AG09309 (cell line): ENCODE measurements around the gene HIBADH.

ENCODE experiments used
- DNase-seq: peaks from one replicate; pipeline ENCODE4 v3.0.0-alpha.2; 2010; ENCODE audit warnings: low read depth
- H3K4me3 ChIP-seq: 2 replicates; pipeline ENCODE4 v1.5.1; 2011; ENCODE audit warnings: mild to moderate bottlenecking, low read depth, low read length, moderate library complexity; ENCODE audit not compliant: control insufficient read depth
- TF ChIP-seq, protein P1 (sequence below): IDR thresholded peaks from 2 replicates; pipeline ENCODE4 v1.5.1; 2011; ENCODE audit warnings: mild to moderate bottlenecking, low read depth, low read length, inconsistent platforms; ENCODE audit not compliant: insufficient read depth, control insufficient read depth; ENCODE audit errors: missing control alignments

HIBADH gene

DNA sequence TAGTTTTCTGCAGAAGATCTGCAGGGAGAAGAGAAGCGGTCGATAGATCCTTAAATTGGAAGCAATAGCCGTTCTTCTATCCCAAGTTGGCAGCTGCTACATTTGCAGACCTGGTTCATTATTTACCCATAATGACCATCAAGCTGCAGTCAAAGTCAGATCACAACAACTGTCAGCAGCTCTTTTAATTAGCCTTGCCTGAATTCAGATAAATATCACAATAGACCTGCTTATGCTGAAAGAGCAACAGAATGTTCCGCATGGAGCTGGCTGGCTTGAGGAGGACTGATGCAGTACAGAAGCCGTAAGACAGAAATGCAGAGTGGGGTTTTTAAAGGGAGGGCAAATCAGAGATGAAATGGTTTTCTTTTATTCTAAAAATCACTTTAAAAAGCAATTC, 109.4 kb downstream of the HIBADH start:
- TF ChIP-seq, protein P1, sequence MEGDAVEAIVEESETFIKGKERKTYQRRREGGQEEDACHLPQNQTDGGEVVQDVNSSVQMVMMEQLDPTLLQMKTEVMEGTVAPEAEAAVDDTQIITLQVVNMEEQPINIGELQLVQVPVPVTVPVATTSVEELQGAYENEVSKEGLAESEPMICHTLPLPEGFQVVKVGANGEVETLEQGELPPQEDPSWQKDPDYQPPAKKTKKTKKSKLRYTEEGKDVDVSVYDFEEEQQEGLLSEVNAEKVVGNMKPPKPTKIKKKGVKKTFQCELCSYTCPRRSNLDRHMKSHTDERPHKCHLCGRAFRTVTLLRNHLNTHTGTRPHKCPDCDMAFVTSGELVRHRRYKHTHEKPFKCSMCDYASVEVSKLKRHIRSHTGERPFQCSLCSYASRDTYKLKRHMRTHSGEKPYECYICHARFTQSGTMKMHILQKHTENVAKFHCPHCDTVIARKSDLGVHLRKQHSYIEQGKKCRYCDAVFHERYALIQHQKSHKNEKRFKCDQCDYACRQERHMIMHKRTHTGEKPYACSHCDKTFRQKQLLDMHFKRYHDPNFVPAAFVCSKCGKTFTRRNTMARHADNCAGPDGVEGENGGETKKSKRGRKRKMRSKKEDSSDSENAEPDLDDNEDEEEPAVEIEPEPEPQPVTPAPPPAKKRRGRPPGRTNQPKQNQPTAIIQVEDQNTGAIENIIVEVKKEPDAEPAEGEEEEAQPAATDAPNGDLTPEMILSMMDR: no peak
- no peak for DNase-seq
- no peak overlapping the region for H3K4me3 ChIP-seq

DNA sequence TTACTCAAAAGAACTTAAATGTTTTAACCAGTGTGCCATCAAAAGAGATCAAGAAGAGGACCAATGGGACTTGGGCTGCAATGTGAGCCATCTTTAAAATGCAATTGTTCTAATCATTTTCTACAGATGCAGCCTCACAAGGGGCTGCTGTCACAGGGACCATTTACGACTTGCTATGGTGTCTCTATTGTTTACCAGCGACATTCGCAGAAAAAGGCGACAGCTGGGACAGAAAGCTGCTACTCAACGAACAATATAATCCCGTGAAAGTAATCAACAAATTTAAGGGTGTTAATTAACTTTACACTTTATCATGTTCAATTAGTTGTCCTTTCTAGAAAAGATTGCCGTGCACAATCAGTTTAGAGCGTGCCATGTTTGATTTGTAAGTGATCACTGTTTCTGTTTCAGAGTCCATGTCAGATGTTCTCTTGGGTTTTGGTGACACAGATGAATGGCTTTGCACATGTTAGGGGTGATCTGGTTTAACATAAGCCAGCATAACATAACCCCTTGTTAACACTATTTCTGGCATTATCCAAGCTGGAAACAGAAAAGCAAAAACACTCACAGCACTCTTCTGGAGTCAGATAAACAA, 110.8 kb downstream of the HIBADH start:
- H3K4me3 ChIP-seq: no peak overlapping the region
- TF ChIP-seq, protein P1: no peak
- DNase-seq: no peak

DNA sequence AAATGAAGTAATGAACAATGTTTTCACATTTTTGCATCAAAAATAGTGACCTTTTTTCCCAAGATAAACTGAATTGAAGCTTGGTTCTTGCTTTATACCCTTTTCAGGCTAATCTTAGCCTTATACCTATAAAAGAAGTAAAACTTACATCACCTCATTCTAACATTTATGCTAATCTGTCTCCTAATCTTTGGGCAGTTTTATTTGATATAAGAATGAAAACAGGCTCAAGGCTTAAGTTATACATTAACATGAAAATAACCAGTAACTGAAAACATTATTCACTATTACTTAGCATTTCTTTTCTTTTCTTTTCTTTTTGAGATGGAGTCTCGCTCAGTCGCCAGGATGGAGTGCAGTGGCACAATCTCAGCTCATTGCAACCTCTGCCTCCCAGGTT, 113.1 kb downstream of the HIBADH start:
- DNase-seq: no peak
- no peak overlapping the region for H3K4me3 ChIP-seq
- TF ChIP-seq, protein P1: no peak

DNA sequence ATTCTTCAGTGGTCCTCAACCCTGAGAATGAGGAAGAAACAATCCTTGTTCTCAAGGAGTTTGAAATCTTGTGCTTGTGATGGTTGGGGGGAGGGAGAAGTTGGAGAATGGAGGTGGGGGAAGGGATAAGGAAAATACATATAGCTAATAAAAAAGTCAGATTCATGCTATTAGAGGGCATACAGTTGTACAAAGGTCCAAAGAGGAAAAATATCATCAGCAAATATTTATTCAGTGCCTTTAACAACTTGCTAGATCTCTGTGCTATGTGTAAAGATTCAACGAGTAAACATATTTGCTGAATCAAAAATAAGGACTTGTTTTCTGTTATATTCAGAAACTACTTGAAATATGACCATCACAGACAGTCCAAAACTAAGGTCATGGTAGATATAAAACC, 114.4 kb downstream of the HIBADH start:
- no peak for DNase-seq
- H3K4me3 ChIP-seq: no peak overlapping the region
- TF ChIP-seq, protein P1: no peak

DNA sequence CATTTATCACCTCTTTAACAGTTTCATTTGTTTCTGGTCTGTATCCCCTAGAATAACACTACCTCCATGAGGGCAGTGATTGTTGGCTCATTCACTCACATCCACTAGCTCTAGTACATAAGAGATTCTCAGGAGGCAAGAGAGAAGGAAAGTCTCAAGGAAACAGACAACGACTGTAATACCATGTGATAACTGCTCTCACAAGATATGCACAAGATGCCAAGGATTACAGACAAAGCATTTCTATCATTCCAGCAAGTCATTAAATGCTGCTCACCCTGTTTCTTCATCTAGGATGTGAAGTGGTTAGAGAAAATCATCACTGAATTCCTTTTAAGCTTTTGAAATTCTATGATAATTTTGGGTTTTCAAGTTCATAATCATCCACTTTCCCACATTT, 115.3 kb downstream of the HIBADH start:
- TF ChIP-seq, protein P1: no peak
- DNase-seq: peak; percentile 51
- H3K4me3 ChIP-seq: no peak overlapping the region

DNA sequence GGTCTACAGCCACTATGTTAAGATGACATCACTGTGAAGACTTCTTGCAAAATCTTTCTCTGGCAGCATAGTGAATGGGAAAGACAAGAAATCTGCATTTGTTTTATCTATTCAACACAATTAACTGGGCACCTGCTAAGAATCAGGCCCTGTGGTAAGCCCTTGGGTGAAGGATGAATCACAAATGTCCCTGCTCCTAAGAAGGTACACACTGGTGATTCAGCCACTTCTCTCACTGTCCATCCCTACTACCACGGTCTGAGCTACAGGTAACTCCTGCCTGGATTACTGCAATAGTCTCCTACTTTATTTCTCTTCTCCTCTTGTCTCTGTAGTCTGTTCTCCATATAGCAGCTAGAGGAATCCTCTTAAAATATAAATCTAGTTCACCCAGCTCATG, 116.1 kb downstream of the HIBADH start:
- TF ChIP-seq, protein P1: no peak
- H3K4me3 ChIP-seq: no peak overlapping the region
- no peak for DNase-seq

DNA sequence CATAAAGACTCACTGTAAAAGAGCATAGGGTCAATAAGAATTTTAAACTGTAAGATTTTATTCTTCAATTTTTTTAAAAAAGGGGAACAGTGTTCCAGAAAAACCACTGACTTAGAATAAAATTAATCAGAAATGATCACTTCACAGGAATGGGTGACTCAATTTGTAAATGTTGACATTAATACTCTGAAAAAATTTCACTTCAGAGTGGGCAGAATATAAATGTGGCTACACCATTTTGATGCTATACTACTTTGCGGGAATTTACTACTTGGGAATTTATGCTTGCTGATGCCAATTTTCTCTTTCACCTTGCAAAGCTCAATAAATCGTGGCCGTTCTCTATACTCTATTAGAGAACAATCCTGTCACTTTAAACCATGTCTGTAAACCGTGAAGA, 126.9 kb downstream of the HIBADH start:
- no peak overlapping the region for H3K4me3 ChIP-seq
- no peak for DNase-seq
- TF ChIP-seq, protein P1: no peak
